OCI-LY1 (cell line): ENCODE data around the gene ST6GALNAC5.

Source experiments
- H2AFZ ChIP-seq: fragments of 200-600 bp; sonication (generic), shearing (Covaris generic); 2 replicates; pipeline ENCODE4 v1.6.0; 2014; ENCODE audit warnings: antibody characterized with exemption, mild to moderate bottlenecking, low read length
- H3F3A ChIP-seq: fragments of 200-600 bp; sonication (generic), shearing (Covaris generic); 2 replicates; pipeline ENCODE4 v1.6.0; 2014; ENCODE audit warnings: mild to moderate bottlenecking, antibody characterized with exemption, low read length, moderate library complexity; ENCODE audit not compliant: insufficient read depth
- H3K27ac ChIP-seq: fragments of 200-600 bp; sonication (generic); 2 replicates; pipeline ENCODE4 v1.5.1; 2014; ENCODE audit warnings: low read length, mixed run types, mild to moderate bottlenecking, low read depth; ENCODE audit not compliant: poor library complexity, severe bottlenecking
- H3K27me3 ChIP-seq: fragments of 200-600 bp; sonication (generic); 2 replicates; pipeline ENCODE4 v1.6.0; 2014; ENCODE audit warnings: antibody characterized with exemption, mild to moderate bottlenecking, low read length, moderate library complexity; ENCODE audit not compliant: insufficient read depth
- H3K36me3 ChIP-seq: fragments of 200-600 bp; sonication (generic); 2 replicates; pipeline ENCODE4 v1.6.1; 2014; ENCODE audit warnings: mild to moderate bottlenecking, antibody characterized with exemption, low read length, moderate library complexity, mixed read lengths; ENCODE audit not compliant: insufficient read depth
- H3K4me1 ChIP-seq: fragments of 200-600 bp; sonication (generic); 2 replicates; pipeline ENCODE4 v1.5.1; 2014; ENCODE audit warnings: mild to moderate bottlenecking, low read length, moderate library complexity; ENCODE audit not compliant: insufficient read depth, severe bottlenecking
- H3K4me2 ChIP-seq: fragments of 200-600 bp; sonication (generic), shearing (Covaris generic); 2 replicates; pipeline ENCODE4 v1.6.1; 2014; ENCODE audit warnings: low read length
- H3K4me3 ChIP-seq: fragments of 200-600 bp; sonication (generic); 2 replicates; pipeline ENCODE4 v1.5.1; 2014; ENCODE audit warnings: low read length, low read depth, mild to moderate bottlenecking, mixed read lengths; ENCODE audit not compliant: poor library complexity, severe bottlenecking
- H3K79me2 ChIP-seq: fragments of 200-600 bp; shearing (Covaris generic); 2 replicates; pipeline ENCODE4 v1.6.1; 2016; ENCODE audit warnings: mixed run types, low read length, mixed read lengths; ENCODE audit not compliant: insufficient read depth
- H3K9ac ChIP-seq: fragments of 200-600 bp; sonication (generic), shearing (Covaris generic); 2 replicates; pipeline ENCODE4 v1.6.1; 2014; ENCODE audit warnings: mild to moderate bottlenecking, low read length, mixed read lengths
- H3K9me2 ChIP-seq: fragments of 200-600 bp; sonication (generic), shearing (Covaris generic); 2 replicates; pipeline ENCODE4 v1.6.1; 2014; ENCODE audit warnings: low read depth, mild to moderate bottlenecking, low read length, mixed read lengths
- H3K9me3 ChIP-seq: fragments of 200-600 bp; shearing (Covaris generic); 2 replicates; pipeline ENCODE4 v1.6.1; 2014; ENCODE audit warnings: low read length, mixed read lengths
- H4K20me1 ChIP-seq: fragments of 200-600 bp; sonication (generic), shearing (Covaris generic); 2 replicates; pipeline ENCODE4 v1.6.0; 2016; ENCODE audit warnings: mild to moderate bottlenecking, low read length; ENCODE audit not compliant: insufficient read depth
- CTCF ChIP-seq: fragments of 200-600 bp; sonication (generic), shearing (Covaris generic); IDR thresholded peaks from 2 replicates; pipeline ENCODE4 v1.5.1; 2017; ENCODE audit warnings: mild to moderate bottlenecking, antibody characterized with exemption, low read length, moderate library complexity, mixed read lengths
- EZH2 ChIP-seq: fragments of 200-600 bp; sonication (generic), shearing (Covaris generic); IDR thresholded peaks from 2 replicates; pipeline ENCODE4 v1.8.0; 2017; ENCODE audit warnings: borderline replicate concordance, mixed run types, mild to moderate bottlenecking, antibody characterized with exemption, low read length, moderate library complexity, mixed read lengths

The ST6GALNAC5 gene

GRCh38 chr1:76826072-76826845, 41.0 kb upstream of the ST6GALNAC5 start:
- no peaks in the 10 kb centered on the region for H3K9me3 ChIP-seq
- no peak overlapping the region for H3K27ac ChIP-seq
- H3K79me2 ChIP-seq = no peaks in the 10 kb centered on the region
- H3K36me3 ChIP-seq = no peaks in the 10 kb centered on the region
- no peaks in the 10 kb centered on the region for H3F3A ChIP-seq
- no peaks in the 10 kb centered on the region for H4K20me1 ChIP-seq
- H3K9me2 ChIP-seq = no peaks in the 10 kb centered on the region
- no peak overlapping the region for H2AFZ ChIP-seq
- TF ChIP-seq CTCF = no peak
- no peak for TF ChIP-seq EZH2
- no peaks in the 10 kb centered on the region for H3K4me1 ChIP-seq
- H3K4me2 ChIP-seq = no peak overlapping the region
- no peak overlapping the region for H3K4me3 ChIP-seq
- H3K9ac ChIP-seq = no peak overlapping the region
- H3K27me3 ChIP-seq = no peaks in the 10 kb centered on the region

GRCh38 chr1:76827066-76827465, 40.2 kb upstream of the ST6GALNAC5 start:
- no peaks in the 10 kb centered on the region for H3K9me2 ChIP-seq
- H3K79me2 ChIP-seq = no peaks in the 10 kb centered on the region
- H3K4me1 ChIP-seq = no peaks in the 10 kb centered on the region
- H3K4me2 ChIP-seq = no peak overlapping the region
- no peak overlapping the region for H2AFZ ChIP-seq
- H4K20me1 ChIP-seq = no peaks in the 10 kb centered on the region
- no peak for TF ChIP-seq EZH2
- no peak for TF ChIP-seq CTCF
- H3K9ac ChIP-seq = no peak overlapping the region
- no peaks in the 10 kb centered on the region for H3F3A ChIP-seq
- H3K27me3 ChIP-seq = no peaks in the 10 kb centered on the region
- no peak overlapping the region for H3K4me3 ChIP-seq
- no peaks in the 10 kb centered on the region for H3K36me3 ChIP-seq
- H3K9me3 ChIP-seq = no peaks in the 10 kb centered on the region
- no peak overlapping the region for H3K27ac ChIP-seq

GRCh38 chr1:76830373-76830772, 36.9 kb upstream of the ST6GALNAC5 start:
- no peaks in the 10 kb centered on the region for H3K36me3 ChIP-seq
- H3K27ac ChIP-seq = no peak overlapping the region
- TF ChIP-seq EZH2 = no peak
- no peak for TF ChIP-seq CTCF
- H3K9me3 ChIP-seq = no peaks in the 10 kb centered on the region
- H4K20me1 ChIP-seq = no peaks in the 10 kb centered on the region
- no peaks in the 10 kb centered on the region for H3K27me3 ChIP-seq
- no peaks in the 10 kb centered on the region for H3K79me2 ChIP-seq
- H3K9ac ChIP-seq = no peak overlapping the region
- H3K9me2 ChIP-seq = no peaks in the 10 kb centered on the region
- H3F3A ChIP-seq = no peaks in the 10 kb centered on the region
- H3K4me2 ChIP-seq = no peak overlapping the region
- no peak overlapping the region for H3K4me3 ChIP-seq
- no peak overlapping the region for H2AFZ ChIP-seq
- no peaks in the 10 kb centered on the region for H3K4me1 ChIP-seq
